ENCODE data around the gene TBL1X. TPM values are rescaled to one million over a fixed set of nuclear protein-coding genes. Genes with fewer than 3 reads are reported as not detected.

TBL1X gene
- total and polyA plus RNA-seq, 2 of the 4 experiments (the other 2 are of a cell fraction) = 16.2 to 20.8 TPM

- no peak for ATAC-seq (ENCODE audit: low read depth)
- H3K4me3 ChIP-seq (ENCODE audit: insufficient read depth, low read depth, low read length) = no peak overlapping the region
Observed at GRCh38 chrX:9510980-9511379, 46.1 kb downstream of the TBL1X start.

More at GRCh38 chrX:9510980-9511379, 46.1 kb downstream of the TBL1X start:
- no peak overlapping the region for H3K14ac ChIP-seq (replicated peaks; ENCODE audit: low read depth, low read length)
- no peak overlapping the region for H4K8ac ChIP-seq (ENCODE audit: low read depth in 2 of 2, low read length in 2 of 2)
- in situ Hi-C loops (cut with MboI; ENCODE audit: low sequenced_read_pairs) (no loop called here), dilution Hi-C loops (cut with HindIII; ENCODE audit: low sequenced_read_pairs, unreplicated experiment) (no loop called here), intact Hi-C loops (cut with micrococcal nuclease) (no loop called here)
- no peak overlapping the region for H3K9ac ChIP-seq (ENCODE audit: low read depth, low read length)
- peaks cover 21 to 49% of the 10 kb centered on the region in 2 experiments for H3K79me1 ChIP-seq (ENCODE audit: low read depth in 1 of 2, low read length in 2 of 2)
- H3K23ac ChIP-seq (ENCODE audit: low read depth, low read length) = no peak overlapping the region
- H3K4me1 ChIP-seq (ENCODE audit: control insufficient read depth, insufficient read depth, low read length) = no peaks in the 10 kb centered on the region
- H3K27me3 ChIP-seq (ENCODE audit: control insufficient read depth, insufficient read depth, low read length) = no peaks in the 10 kb centered on the region
- no peaks in the 10 kb centered on the region for H3K9me1 ChIP-seq (ENCODE audit: insufficient read depth, low read length)
- H4K5ac ChIP-seq (ENCODE audit: low read depth, low read length) = no peak overlapping the region
- 0 out of 2 replicates have a peak, but pooled peaks cover 3% of the 10 kb centered on the region for H3K36me3 ChIP-seq (ENCODE audit: control insufficient read depth, insufficient read depth, low read length)
- no peak overlapping the region for H3K27ac ChIP-seq (ENCODE audit: insufficient read depth, low read length)
- POLR2A ChIA-PET (ENCODE audit: unreplicated experiment) = no interaction called here
- H2BK15ac ChIP-seq (ENCODE audit: low read depth, low read length) = no peak overlapping the region
- no peak overlapping the region for H3K4me2 ChIP-seq (ENCODE audit: low read depth, low read length)
- H3K56ac ChIP-seq (ENCODE audit: extremely low read depth, insufficient read depth, low read length) = no peak overlapping the region
- H4K20me1 ChIP-seq (ENCODE audit: insufficient read depth, low read length) = peaks cover 16% of the 10 kb centered on the region
- H2AK9ac ChIP-seq (replicated peaks; ENCODE audit: low read depth, low read length, poor library complexity) = no peak overlapping the region
- H2BK120ac ChIP-seq (ENCODE audit: low read depth, low read length) = no peak overlapping the region
- no peak overlapping the region for H2BK20ac ChIP-seq (ENCODE audit: low read depth, low read length)
- no peak overlapping the region for H2AK5ac ChIP-seq (ENCODE audit: low read depth, low read length)
- no TSS peak for BruUV-seq (replicated peaks)
- H4K91ac ChIP-seq (ENCODE audit: insufficient read depth, low read depth, low read length) = no peak overlapping the region
- WGBS, 2 experiments (ENCODE audit: extremely low coverage in 2 of 2, insufficient read length in 1 of 2) = no CpG with 5 or more reads among the region's 3 CpGs
- DNase-seq = no peak
- no peak overlapping the region for H3K4ac ChIP-seq (ENCODE audit: low read depth, low read length)
- H3K9me3 ChIP-seq (ENCODE audit: control insufficient read depth, insufficient read depth, low read length) = no peaks in the 10 kb centered on the region; the same call in 1 of the 2 replicates
- no peak overlapping the region for H2BK5ac ChIP-seq (ENCODE audit: low read depth, low read length, poor library complexity, severe bottlenecking)
- no peak overlapping the region for H3K18ac ChIP-seq (ENCODE audit: low read depth, low read length)
- TF ChIP-seq, protein P1, sequence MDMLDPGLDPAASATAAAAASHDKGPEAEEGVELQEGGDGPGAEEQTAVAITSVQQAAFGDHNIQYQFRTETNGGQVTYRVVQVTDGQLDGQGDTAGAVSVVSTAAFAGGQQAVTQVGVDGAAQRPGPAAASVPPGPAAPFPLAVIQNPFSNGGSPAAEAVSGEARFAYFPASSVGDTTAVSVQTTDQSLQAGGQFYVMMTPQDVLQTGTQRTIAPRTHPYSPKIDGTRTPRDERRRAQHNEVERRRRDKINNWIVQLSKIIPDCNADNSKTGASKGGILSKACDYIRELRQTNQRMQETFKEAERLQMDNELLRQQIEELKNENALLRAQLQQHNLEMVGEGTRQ (IDR thresholded peaks at IDR 0.05; ENCODE audit: low read depth, low read length) = no peak
- peak; percentile 81 for TF ChIP-seq MAFK (IDR thresholded peaks at IDR 0.05; ENCODE audit: low read depth, low read length)
- CTCF ChIA-PET = no interaction called here
- no peak overlapping the region for H2AFZ ChIP-seq (replicated peaks; ENCODE audit: low read length, poor library complexity)

Measured in IMR-90 (cell line).